ENCODE data around the gene PHKG1. TPM values are rescaled to one million over a fixed set of nuclear protein-coding genes. Genes with fewer than 3 reads are reported as not detected.
"Not testable (repeated sequence)": the region's sequence is repeated elsewhere in the genome, so short reads cannot be mapped to it uniquely, and the experiment has no call there.

The PHKG1 gene
- total and polyA plus RNA-seq, 10 of the 15 experiments (the other 5 are each of a cell fraction or from before 2014, with no cell fraction given) = 0.08 to 1.6 (median 0.44) TPM

- H3K4me3 ChIP-seq = peak overlapping the region; percentile 87
- DNase-seq (ENCODE audit: low read depth, low spot score) (no peak), FAIRE-seq (no peak), ATAC-seq (peak; percentile 68)
- in situ Hi-C loops (cut with MboI) (loop anchor here (10.0 kb wide), 1 partner anchor 1351 kb away; the partner anchor contains the start of gene SEC61G), intact Hi-C loops (cut with micrococcal nuclease; ENCODE audit: unreplicated experiment) (loop anchor here (10.0 kb wide), 1 partner anchor 221 kb away; the partner anchor contains the start of gene ZNF713)
- WGBS (ENCODE audit: insufficient coverage, insufficient replicate concordance, low lambda C conversion rate, missing lambda C conversion rate) = 3% methylated on average over 6 of the region's 6 CpGs
- H3K4me1 ChIP-seq (ENCODE audit: control insufficient read depth, insufficient read depth, low read length) = no peaks in the 10 kb centered on the region
- H2AFZ ChIP-seq (ENCODE audit: control insufficient read depth, low read depth, low read length) = no peak overlapping the region
- RAD21 ChIA-PET (ENCODE audit: unreplicated experiment) = no interaction called here
- H4K20me1 ChIP-seq (ENCODE audit: control insufficient read depth, insufficient read depth) = no peaks in the 10 kb centered on the region
- TF ChIP-seq, protein P1, sequence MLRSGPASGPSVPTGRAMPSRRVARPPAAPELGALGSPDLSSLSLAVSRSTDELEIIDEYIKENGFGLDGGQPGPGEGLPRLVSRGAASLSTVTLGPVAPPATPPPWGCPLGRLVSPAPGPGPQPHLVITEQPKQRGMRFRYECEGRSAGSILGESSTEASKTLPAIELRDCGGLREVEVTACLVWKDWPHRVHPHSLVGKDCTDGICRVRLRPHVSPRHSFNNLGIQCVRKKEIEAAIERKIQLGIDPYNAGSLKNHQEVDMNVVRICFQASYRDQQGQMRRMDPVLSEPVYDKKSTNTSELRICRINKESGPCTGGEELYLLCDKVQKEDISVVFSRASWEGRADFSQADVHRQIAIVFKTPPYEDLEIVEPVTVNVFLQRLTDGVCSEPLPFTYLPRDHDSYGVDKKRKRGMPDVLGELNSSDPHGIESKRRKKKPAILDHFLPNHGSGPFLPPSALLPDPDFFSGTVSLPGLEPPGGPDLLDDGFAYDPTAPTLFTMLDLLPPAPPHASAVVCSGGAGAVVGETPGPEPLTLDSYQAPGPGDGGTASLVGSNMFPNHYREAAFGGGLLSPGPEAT (IDR thresholded peaks at IDR 0.05; ENCODE audit: low read depth) = no peak
- TF ChIP-seq CREB1 (IDR thresholded peaks at IDR 0.05; ENCODE audit: low read depth) (peak; percentile 77; the same call in 1 of the 2 replicates), ATF2 (IDR thresholded peaks at IDR 0.05; ENCODE audit: low read length) (peak; percentile 37; the same call in 1 of the 2 replicates), GATAD2B (conservative IDR thresholded peaks at IDR 0.05; ENCODE audit: low read depth) (no peak), TARDBP (IDR thresholded peaks at IDR 0.05; ENCODE audit: borderline replicate concordance) (no peak), ATF7 (IDR thresholded peaks at IDR 0.05; ENCODE audit: low read depth) (peak; percentile 85)
- peaks cover 24% of the 10 kb centered on the region for H3K79me2 ChIP-seq (ENCODE audit: control insufficient read depth, insufficient read depth, low read length)
- H3K36me3 ChIP-seq (ENCODE audit: control insufficient read depth in 2 of 2, insufficient read depth in 2 of 2, low read length in 1 of 2) = peaks cover 0 to 23% of the 10 kb centered on the region in 2 experiments
- H3K27me3 ChIP-seq (replicated peaks in 1 of 2; ENCODE audit: control insufficient read depth in 2 of 2, insufficient read depth in 2 of 2, low read length in 1 of 2) = no peaks in the 10 kb centered on the region
- POLR2A ChIA-PET = interaction anchor here (0.9 to 1.6 kb wide), 7 partner anchors 40 to 740 kb away, joined by 3 to 13 read pairs (median 4); partner anchors contain the start of genes CCT6A, PSPH and SUMF2
- H3K27ac ChIP-seq (ENCODE audit: control insufficient read depth, insufficient read depth) = peak overlapping the region; percentile 94
- H3K4me2 ChIP-seq (ENCODE audit: control insufficient read depth, insufficient read depth) = peak overlapping the region; percentile 76
- H3K9ac ChIP-seq (ENCODE audit: control insufficient read depth, insufficient read depth, low read length) = peak overlapping the region; percentile 99
- H3K9me3 ChIP-seq (replicated peaks; ENCODE audit: control insufficient read depth, insufficient read depth, low read length) = peaks cover 2% of the 10 kb centered on the region; the same call in 2 of the 3 replicates
- CTCF ChIA-PET = interaction anchor here (1.4 kb wide), 1 partner anchor 30 kb away, joined by 7 read pairs; no protein-coding TSS in a partner anchor
- TSS peak; percentile 73 for BruUV-seq (replicated peaks)
- SMC1A ChIA-PET (ENCODE audit: uncharacterized antibody, unreplicated experiment) = interaction anchor here (1.4 kb wide), 1 partner anchor 54 kb away, joined by 3 read pairs; the partner anchor contains the start of genes CCT6A and PSPH
These were observed 12.8 kb upstream of the PHKG1 start for GRCh38 chr7:56105508-56105907.

DNA sequence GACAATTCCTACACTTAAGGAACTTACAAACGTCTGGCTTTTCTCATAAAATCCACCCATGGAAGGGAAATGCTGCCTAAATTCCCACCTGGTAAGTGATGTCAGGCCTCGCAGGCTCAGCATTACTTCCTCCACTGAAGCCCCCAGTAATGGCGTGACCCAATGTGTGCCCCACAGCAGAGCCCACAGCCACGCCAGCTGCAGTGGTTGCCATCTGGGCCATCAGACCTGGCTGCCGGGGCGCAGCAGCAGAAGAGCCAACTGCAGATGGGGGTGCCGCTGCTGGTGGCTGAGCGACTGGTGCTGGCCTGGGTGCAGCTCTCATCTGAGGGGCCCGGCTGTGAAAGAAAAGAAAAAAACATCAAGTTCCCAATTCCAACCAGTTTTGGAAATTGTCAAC is 11.4 kb upstream of the PHKG1 start:
- CTCF ChIA-PET = interaction anchor here (0.7 to 1.4 kb wide), 2 partner anchors 31 to 1627 kb away, joined by 3 read pairs; no protein-coding TSS in a partner anchor

More for the DNA sequence above, 11.4 kb upstream of the PHKG1 start:
- SMC1A ChIA-PET (ENCODE audit: uncharacterized antibody, unreplicated experiment); H3K4me1 ChIP-seq (ENCODE audit: control insufficient read depth, insufficient read depth, low read length); H4K20me1 ChIP-seq (ENCODE audit: control insufficient read depth, insufficient read depth); H3K9ac ChIP-seq (ENCODE audit: control insufficient read depth, insufficient read depth, low read length); BruUV-seq (replicated peaks); DNase-seq (ENCODE audit: low read depth, low spot score); H3K9me3 ChIP-seq (replicated peaks; ENCODE audit: control insufficient read depth, insufficient read depth, low read length); RAD21 ChIA-PET (ENCODE audit: unreplicated experiment); FAIRE-seq; H3K27me3 ChIP-seq (replicated peaks in 1 of 2; ENCODE audit: control insufficient read depth in 2 of 2, insufficient read depth in 2 of 2, low read length in 1 of 2); H2AFZ ChIP-seq (ENCODE audit: control insufficient read depth, low read depth, low read length); ATAC-seq; H3K27ac ChIP-seq (ENCODE audit: control insufficient read depth, insufficient read depth): not testable (repeated sequence)
- Histone ChIP-seq H3K4me3 (peak overlapping the region; percentile 87; the same call in 1 of the 2 replicates), H3K79me2 (ENCODE audit: control insufficient read depth, insufficient read depth, low read length) (peaks cover 24% of the 10 kb centered on the region), H3K36me3 (ENCODE audit: control insufficient read depth in 2 of 2, insufficient read depth in 2 of 2, low read length in 1 of 2) (peaks cover 3 to 27% of the 10 kb centered on the region in 2 experiments), H3K4me2 (ENCODE audit: control insufficient read depth, insufficient read depth) (peak overlapping the region; percentile 44; the same call in 1 of the 2 replicates)
- intact Hi-C loops (cut with micrococcal nuclease; ENCODE audit: unreplicated experiment) = loop anchor here (10.0 kb wide), 1 partner anchor 219 kb away; the partner anchor contains the start of gene ZNF713
- POLR2A ChIA-PET = interaction anchor here (0.7 kb wide), 1 partner anchor 293 kb away, joined by 3 read pairs; no protein-coding TSS in a partner anchor
- WGBS (ENCODE audit: insufficient coverage, insufficient replicate concordance, low lambda C conversion rate, missing lambda C conversion rate) = 81% methylated on average over 9 of the region's 9 CpGs
- in situ Hi-C loops (cut with MboI) = loop anchor here (10.0 kb wide), 1 partner anchor 1349 kb away; the partner anchor contains the start of gene SEC61G
